ENCODE measurements around the gene SCN4A.
"Not testable (repeated sequence)": the region's sequence is repeated elsewhere in the genome, so short reads cannot be mapped to it uniquely, and the experiment has no call there.

Gene SCN4A

GRCh38 chr17:63934183-63935112 lies 38.3 kb downstream of the SCN4A start:
- DNase-seq (ENCODE audit: low read depth in 2 of 2): no peak

- DNase-seq (ENCODE audit: low read depth in 2 of 2): no peak
These were observed 39.1 kb downstream of the SCN4A start for GRCh38 chr17:63933598-63933997.

GRCh38 chr17:63932721-63933120 lies 40.0 kb downstream of the SCN4A start:
- DNase-seq (ENCODE audit: low read depth in 2 of 2): no peak

GRCh38 chr17:63931981-63932561 lies 40.6 kb downstream of the SCN4A start, which contains the start of gene CD79B:
Gene CD79B, minus strand, starts transcription at chr17:63932331. Its CDS starts 70 bp downstream, at chr17:63932261.
- peak; percentile 30 to 38 for DNase-seq (ENCODE audit: low read depth in 2 of 2)

- peak; percentile 43 to 57 for DNase-seq (ENCODE audit: low read depth in 2 of 2)
These were observed 41.7 kb downstream of the SCN4A start for GRCh38 chr17:63930951-63931575.

GRCh38 chr17:63929860-63930766 lies 42.6 kb downstream of the SCN4A start:
- DNase-seq (ENCODE audit: low read depth in 2 of 2): no peak

- DNase-seq (ENCODE audit: low read depth in 2 of 2): no peak
These were observed 43.6 kb downstream of the SCN4A start for GRCh38 chr17:63928966-63929695.

- DNase-seq (ENCODE audit: low read depth in 2 of 2): no peak
These were observed 44.5 kb downstream of the SCN4A start for GRCh38 chr17:63928172-63928666.

- no peak for DNase-seq (ENCODE audit: low read depth in 2 of 2)
These were observed 45.1 kb downstream of the SCN4A start for GRCh38 chr17:63927464-63928171.

- DNase-seq (ENCODE audit: low read depth in 2 of 2): no peak
These were observed 46.6 kb downstream of the SCN4A start for GRCh38 chr17:63926164-63926563.

GRCh38 chr17:63925615-63926014 lies 47.1 kb downstream of the SCN4A start:
- no peak for DNase-seq (ENCODE audit: low read depth in 2 of 2)

GRCh38 chr17:63922402-63922801 lies 50.3 kb downstream of the SCN4A start:
- not testable (repeated sequence) for DNase-seq (ENCODE audit: low read depth in 2 of 2)

GRCh38 chr17:63920779-63921178 lies 51.9 kb downstream of the SCN4A start:
- DNase-seq (ENCODE audit: low read depth in 2 of 2): not testable (repeated sequence)

- not testable (repeated sequence) for DNase-seq (ENCODE audit: low read depth in 2 of 2)
These were observed 52.7 kb downstream of the SCN4A start for GRCh38 chr17:63920050-63920449.

- peak; percentile 62 to 68 for DNase-seq (ENCODE audit: low read depth in 2 of 2)
These were observed 53.4 kb downstream of the SCN4A start for GRCh38 chr17:63919311-63919723.

GRCh38 chr17:63918789-63919305 lies 53.9 kb downstream of the SCN4A start, which contains the start of gene GH1:
Gene GH1, minus strand, starts transcription at chr17:63918839. Its CDS starts 63 bp downstream, at chr17:63918776.
- DNase-seq (ENCODE audit: low read depth in 2 of 2): not testable (repeated sequence)

GRCh38 chr17:63918305-63918704 lies 54.4 kb downstream of the SCN4A start:
- DNase-seq (ENCODE audit: low read depth in 2 of 2): no peak

GRCh38 chr17:63917646-63918045 lies 55.1 kb downstream of the SCN4A start:
- DNase-seq (ENCODE audit: low read depth in 2 of 2): no peak

GRCh38 chr17:63917206-63917605 lies 55.5 kb downstream of the SCN4A start:
- not testable (repeated sequence) for DNase-seq (ENCODE audit: low read depth in 2 of 2)
